ENCODE data around the gene RNF149.
A peak's percentile ranks its signal among the peaks of the same experiment; 100 is the strongest.

The RNF149 gene, protein sequence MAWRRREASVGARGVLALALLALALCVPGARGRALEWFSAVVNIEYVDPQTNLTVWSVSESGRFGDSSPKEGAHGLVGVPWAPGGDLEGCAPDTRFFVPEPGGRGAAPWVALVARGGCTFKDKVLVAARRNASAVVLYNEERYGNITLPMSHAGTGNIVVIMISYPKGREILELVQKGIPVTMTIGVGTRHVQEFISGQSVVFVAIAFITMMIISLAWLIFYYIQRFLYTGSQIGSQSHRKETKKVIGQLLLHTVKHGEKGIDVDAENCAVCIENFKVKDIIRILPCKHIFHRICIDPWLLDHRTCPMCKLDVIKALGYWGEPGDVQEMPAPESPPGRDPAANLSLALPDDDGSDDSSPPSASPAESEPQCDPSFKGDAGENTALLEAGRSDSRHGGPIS

GRCh38 chr2:101308432-101309210, at the start of gene RNF149:
Gene RNF149, minus strand, starts transcription at chr2:101308701. Its CDS starts 113 bp downstream, at chr2:101308588.
- Histone ChIP-seq H4K20me1 (ENCODE audit: insufficient read depth) (no peaks in the 10 kb centered on the region), H3K36me3 (ENCODE audit: insufficient read depth) (no peaks in the 10 kb centered on the region), H3K4me3 (IDR thresholded peaks at IDR 0.05; ENCODE audit: insufficient read depth, low read depth, low read length) (peak within 1 kb of the TSS; percentile 75), H3K27me3 (ENCODE audit: insufficient read depth, low read depth) (no peaks in the 10 kb centered on the region), H3K9ac (peak within 1 kb of the TSS; percentile 89), H3K79me2 (ENCODE audit: insufficient read depth, low read depth) (peaks cover 40% of the 10 kb centered on the region), H3K4me1 (ENCODE audit: low read depth, poor library complexity, severe bottlenecking) (peaks cover 42% of the 10 kb centered on the region), H3K27ac (peak within 1 kb of the TSS; percentile 88), H3K4me2 (peak within 1 kb of the TSS; percentile 85), H2AFZ (ENCODE audit: low read depth) (peak within 1 kb of the TSS; percentile 86)
- TF ChIP-seq, protein P1, sequence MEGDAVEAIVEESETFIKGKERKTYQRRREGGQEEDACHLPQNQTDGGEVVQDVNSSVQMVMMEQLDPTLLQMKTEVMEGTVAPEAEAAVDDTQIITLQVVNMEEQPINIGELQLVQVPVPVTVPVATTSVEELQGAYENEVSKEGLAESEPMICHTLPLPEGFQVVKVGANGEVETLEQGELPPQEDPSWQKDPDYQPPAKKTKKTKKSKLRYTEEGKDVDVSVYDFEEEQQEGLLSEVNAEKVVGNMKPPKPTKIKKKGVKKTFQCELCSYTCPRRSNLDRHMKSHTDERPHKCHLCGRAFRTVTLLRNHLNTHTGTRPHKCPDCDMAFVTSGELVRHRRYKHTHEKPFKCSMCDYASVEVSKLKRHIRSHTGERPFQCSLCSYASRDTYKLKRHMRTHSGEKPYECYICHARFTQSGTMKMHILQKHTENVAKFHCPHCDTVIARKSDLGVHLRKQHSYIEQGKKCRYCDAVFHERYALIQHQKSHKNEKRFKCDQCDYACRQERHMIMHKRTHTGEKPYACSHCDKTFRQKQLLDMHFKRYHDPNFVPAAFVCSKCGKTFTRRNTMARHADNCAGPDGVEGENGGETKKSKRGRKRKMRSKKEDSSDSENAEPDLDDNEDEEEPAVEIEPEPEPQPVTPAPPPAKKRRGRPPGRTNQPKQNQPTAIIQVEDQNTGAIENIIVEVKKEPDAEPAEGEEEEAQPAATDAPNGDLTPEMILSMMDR (conservative IDR thresholded peaks at IDR 0.05; ENCODE audit: low read depth, low read length) = no peak

DNA sequence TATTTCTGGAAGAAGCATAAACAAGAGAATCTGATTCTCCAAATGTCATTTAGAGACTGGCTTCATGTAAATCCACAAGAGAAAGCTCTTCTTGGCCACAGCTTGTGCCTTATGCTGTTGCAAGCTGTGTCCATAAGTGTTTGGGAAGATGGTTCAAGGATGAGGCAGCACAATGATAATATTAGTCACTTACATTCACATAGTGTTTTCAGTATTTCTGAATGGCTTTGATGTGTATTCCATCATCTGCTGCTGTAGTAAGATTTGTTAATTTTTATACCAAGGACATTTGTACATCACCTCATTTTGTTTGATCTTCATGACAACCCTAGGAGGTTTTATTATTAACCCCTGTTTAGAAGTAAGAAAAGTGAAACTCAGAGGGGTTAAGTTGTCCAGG, 48.9 kb upstream of the RNF149 start:
- no peak overlapping the region for H3K27ac ChIP-seq
- no peak overlapping the region for H3K4me3 ChIP-seq (IDR thresholded peaks at IDR 0.05; ENCODE audit: insufficient read depth, low read depth, low read length)
- no peaks in the 10 kb centered on the region for H3K27me3 ChIP-seq (ENCODE audit: insufficient read depth, low read depth)
- no peak overlapping the region for H2AFZ ChIP-seq (ENCODE audit: low read depth)
- no peaks in the 10 kb centered on the region for H3K79me2 ChIP-seq (ENCODE audit: insufficient read depth, low read depth)
- no peaks in the 10 kb centered on the region for H4K20me1 ChIP-seq (ENCODE audit: insufficient read depth)
- H3K4me1 ChIP-seq (ENCODE audit: low read depth, poor library complexity, severe bottlenecking) = no peaks in the 10 kb centered on the region
- H3K9ac ChIP-seq = no peak overlapping the region
- no peak overlapping the region for H3K4me2 ChIP-seq
- TF ChIP-seq, protein P1 (conservative IDR thresholded peaks at IDR 0.05; ENCODE audit: low read depth, low read length) = no peak
- H3K36me3 ChIP-seq (ENCODE audit: insufficient read depth) = no peaks in the 10 kb centered on the region

GRCh38 chr2:101356521-101356920, 48.0 kb upstream of the RNF149 start:
- H3K79me2 ChIP-seq (ENCODE audit: insufficient read depth, low read depth) = no peaks in the 10 kb centered on the region
- no peak overlapping the region for H3K4me2 ChIP-seq
- H2AFZ ChIP-seq (ENCODE audit: low read depth) = no peak overlapping the region
- H3K4me3 ChIP-seq (IDR thresholded peaks at IDR 0.05; ENCODE audit: insufficient read depth, low read depth, low read length) = no peak overlapping the region
- H3K36me3 ChIP-seq (ENCODE audit: insufficient read depth) = no peaks in the 10 kb centered on the region
- TF ChIP-seq, protein P1 (conservative IDR thresholded peaks at IDR 0.05; ENCODE audit: low read depth, low read length) = no peak
- no peaks in the 10 kb centered on the region for H3K4me1 ChIP-seq (ENCODE audit: low read depth, poor library complexity, severe bottlenecking)
- no peaks in the 10 kb centered on the region for H4K20me1 ChIP-seq (ENCODE audit: insufficient read depth)
- no peaks in the 10 kb centered on the region for H3K27me3 ChIP-seq (ENCODE audit: insufficient read depth, low read depth)
- no peak overlapping the region for H3K9ac ChIP-seq
- H3K27ac ChIP-seq = no peak overlapping the region

DNA sequence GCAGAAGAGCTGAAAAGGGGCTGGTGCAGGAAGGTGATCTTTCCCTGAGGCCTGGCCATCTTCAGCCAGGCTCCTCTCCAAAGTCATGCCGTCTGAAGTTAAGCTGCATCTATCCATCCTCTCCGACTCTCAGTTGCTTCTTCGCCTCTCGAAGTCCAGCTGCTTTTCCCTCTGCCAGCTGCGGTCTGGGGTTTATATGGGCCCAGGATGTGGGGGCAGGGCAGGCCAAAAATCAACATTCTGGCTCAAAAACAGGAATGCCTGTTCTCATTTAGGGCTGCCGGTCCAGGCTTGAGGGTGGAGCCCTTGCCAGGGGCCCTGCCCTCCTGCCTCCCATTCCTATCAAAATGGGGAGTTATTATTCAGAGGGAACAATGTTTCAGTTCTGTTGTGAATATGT, 47.6 kb upstream of the RNF149 start:
- TF ChIP-seq, protein P1 (conservative IDR thresholded peaks at IDR 0.05; ENCODE audit: low read depth, low read length) = no peak
- no peak overlapping the region for H3K4me2 ChIP-seq
- H3K36me3 ChIP-seq (ENCODE audit: insufficient read depth) = no peaks in the 10 kb centered on the region
- no peaks in the 10 kb centered on the region for H3K79me2 ChIP-seq (ENCODE audit: insufficient read depth, low read depth)
- no peak overlapping the region for H3K27ac ChIP-seq
- no peaks in the 10 kb centered on the region for H3K4me1 ChIP-seq (ENCODE audit: low read depth, poor library complexity, severe bottlenecking)
- no peaks in the 10 kb centered on the region for H3K27me3 ChIP-seq (ENCODE audit: insufficient read depth, low read depth)
- no peak overlapping the region for H3K4me3 ChIP-seq (IDR thresholded peaks at IDR 0.05; ENCODE audit: insufficient read depth, low read depth, low read length)
- no peak overlapping the region for H3K9ac ChIP-seq
- no peak overlapping the region for H2AFZ ChIP-seq (ENCODE audit: low read depth)
- H4K20me1 ChIP-seq (ENCODE audit: insufficient read depth) = no peaks in the 10 kb centered on the region
